ENCODE data around the gene CCDC3.

CCDC3 gene

GRCh38 chr10:13016886-13017285 is 15.4 kb upstream of the CCDC3 start:
- CTCF ChIA-PET: no interaction called here
- DNase-seq (ENCODE audit: extremely low spot score): no peak
- POLR2A ChIA-PET: no interaction called here
- TF ChIP-seq ELF4 (IDR thresholded peaks at IDR 0.05): no peak

DNA sequence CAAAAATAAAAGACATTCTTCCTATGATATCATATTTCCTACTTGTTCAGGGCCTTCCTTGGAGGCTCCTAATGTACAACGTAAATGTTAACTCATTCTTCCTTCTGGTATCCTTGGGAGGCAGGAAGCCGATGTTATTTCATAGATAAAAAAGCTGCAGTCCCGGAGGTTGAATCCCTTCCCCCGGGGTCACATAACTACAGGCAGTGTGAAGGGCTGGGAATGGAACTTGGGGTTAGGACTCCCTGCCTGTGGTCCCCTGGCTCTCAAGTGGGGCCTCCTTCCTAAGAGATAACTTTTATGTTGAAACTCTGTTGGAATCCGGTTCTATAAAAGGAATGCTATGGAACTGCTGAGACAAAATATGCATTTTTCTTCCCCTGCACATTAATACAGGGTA is 14.9 kb upstream of the CCDC3 start:
- POLR2A ChIA-PET: no interaction called here
- no peak for TF ChIP-seq L3MBTL2 (conservative IDR thresholded peaks at IDR 0.05)
- CTCF ChIA-PET: no interaction called here
- DNase-seq (ENCODE audit: extremely low spot score): no peak

DNA sequence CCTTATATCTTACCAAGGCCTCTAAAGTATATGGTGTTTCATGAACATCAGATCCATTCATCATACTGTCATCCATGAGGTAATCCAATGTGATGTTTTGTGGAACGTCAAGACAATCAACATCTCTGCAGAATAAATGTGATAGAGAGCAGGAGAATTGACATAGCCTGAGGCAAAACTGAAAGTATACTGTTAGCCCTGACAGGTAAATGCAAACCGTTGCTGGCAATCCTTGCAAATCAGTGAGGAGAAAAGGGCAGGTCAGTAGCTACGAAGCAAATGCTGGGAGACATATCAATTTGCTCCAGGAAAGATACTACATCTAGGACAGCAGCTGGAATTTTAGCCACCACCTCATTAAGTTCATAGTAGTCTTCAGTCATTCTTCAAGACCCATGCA is 4.5 kb upstream of the CCDC3 start:
- POLR2A ChIA-PET: no interaction called here
- DNase-seq (ENCODE audit: extremely low spot score): no peak
- TF ChIP-seq TARDBP (IDR thresholded peaks at IDR 0.05) (no peak), FOXK2 (IDR thresholded peaks at IDR 0.05) (no peak), ZNF384 (IDR thresholded peaks at IDR 0.05) (no peak), SP1 (IDR thresholded peaks at IDR 0.05) (no peak)
- CTCF ChIA-PET: interaction anchor here (0.6 kb wide), 1 partner anchor 118 kb away, joined by 4 read pairs; no protein-coding TSS in a partner anchor

DNA sequence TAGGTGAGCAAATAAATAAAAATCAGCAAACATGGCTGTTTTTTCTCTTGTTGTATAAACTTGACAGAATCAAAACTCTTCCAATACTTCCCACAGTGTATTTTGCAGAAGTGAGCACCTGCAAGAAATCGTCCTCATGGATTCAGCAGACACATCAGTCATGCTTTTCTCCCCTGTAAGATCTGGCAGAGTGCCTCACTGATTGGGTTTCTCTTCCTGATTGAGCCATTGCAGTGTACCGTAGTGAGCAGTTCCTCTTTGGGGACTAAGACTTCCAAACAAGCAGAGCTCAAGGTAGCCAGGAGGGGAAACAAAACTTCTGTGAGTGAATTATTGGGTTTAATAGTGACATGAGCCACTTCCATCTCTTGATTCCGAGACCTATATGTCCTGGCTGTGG is 2.2 kb upstream of the CCDC3 start:
- TF ChIP-seq ARNT (IDR thresholded peaks at IDR 0.05) (no peak), NFRKB (IDR thresholded peaks at IDR 0.05) (no peak), FOXM1 (IDR thresholded peaks at IDR 0.05; ENCODE audit: borderline replicate concordance) (no peak), L3MBTL2 (conservative IDR thresholded peaks at IDR 0.05) (no peak), FOXK2 (IDR thresholded peaks at IDR 0.05) (no peak), CTBP1 (IDR thresholded peaks at IDR 0.05; ENCODE audit: borderline replicate concordance) (no peak), ELF4 (IDR thresholded peaks at IDR 0.05) (no peak), SUZ12 (IDR thresholded peaks at IDR 0.05) (no peak), BHLHE40 (IDR thresholded peaks at IDR 0.05; ENCODE audit: borderline replicate concordance) (no peak), ZNF384 (IDR thresholded peaks at IDR 0.05) (no peak), FOXA1 (IDR thresholded peaks at IDR 0.05) (no peak), PKNOX1 (IDR thresholded peaks at IDR 0.05) (no peak), LEF1 (IDR thresholded peaks at IDR 0.05; ENCODE audit: borderline replicate concordance) (no peak), SP1 (IDR thresholded peaks at IDR 0.05) (no peak), TARDBP (IDR thresholded peaks at IDR 0.05) (no peak)
- DNase-seq (ENCODE audit: extremely low spot score): no peak
- CTCF ChIA-PET: no interaction called here
- POLR2A ChIA-PET: no interaction called here

DNA sequence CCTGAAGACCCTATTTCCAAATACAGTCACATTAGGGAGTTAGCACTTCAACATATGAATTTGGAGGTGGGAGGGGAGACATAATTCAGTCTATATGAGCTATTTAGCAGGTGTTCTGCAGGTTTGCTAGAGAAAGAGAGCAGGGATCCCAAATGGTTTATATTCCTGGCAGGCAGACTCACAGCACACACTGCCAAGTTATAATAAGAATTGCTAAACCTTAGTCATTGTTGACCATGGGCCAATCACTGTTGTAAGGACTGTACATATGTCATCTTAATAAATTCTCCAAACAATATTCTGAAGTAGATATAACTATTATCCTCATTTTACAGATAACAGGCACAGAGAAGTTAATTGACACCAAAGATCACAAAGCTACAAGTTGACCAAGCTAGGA is 1.5 kb upstream of the CCDC3 start:
- no peak for DNase-seq (ENCODE audit: extremely low spot score)
- ChIA-PET POLR2A (no interaction called here), CTCF (no interaction called here)
- TF ChIP-seq SUZ12 (IDR thresholded peaks at IDR 0.05) (no peak), FOXA1 (IDR thresholded peaks at IDR 0.05) (no peak), LEF1 (IDR thresholded peaks at IDR 0.05; ENCODE audit: borderline replicate concordance) (no peak), FOXM1 (IDR thresholded peaks at IDR 0.05; ENCODE audit: borderline replicate concordance) (no peak)

GRCh38 chr10:13001887-13002212 is 337 bp upstream of the CCDC3 start:
- DNase-seq (ENCODE audit: extremely low spot score): no peak
- ChIA-PET CTCF (interaction anchor here (1.5 kb wide), 1 partner anchor 14 kb away, joined by 3 read pairs; no protein-coding TSS in a partner anchor), POLR2A (interaction anchor here (0.7 kb wide), 1 partner anchor 51 kb away, joined by 4 read pairs; no protein-coding TSS in a partner anchor)
- no peak for TF ChIP-seq TARDBP (IDR thresholded peaks at IDR 0.05)
- no peak for TF ChIP-seq SUZ12 (IDR thresholded peaks at IDR 0.05)
- no peak for TF ChIP-seq BHLHE40 (IDR thresholded peaks at IDR 0.05; ENCODE audit: borderline replicate concordance)
- TF ChIP-seq CTBP1 (IDR thresholded peaks at IDR 0.05; ENCODE audit: borderline replicate concordance): no peak
- TF ChIP-seq FOXM1 (IDR thresholded peaks at IDR 0.05; ENCODE audit: borderline replicate concordance): no peak
- TF ChIP-seq L3MBTL2 (conservative IDR thresholded peaks at IDR 0.05): no peak
- TF ChIP-seq FOXA1 (IDR thresholded peaks at IDR 0.05): no peak
- no peak for TF ChIP-seq ELF4 (IDR thresholded peaks at IDR 0.05)
- no peak for TF ChIP-seq FOXK2 (IDR thresholded peaks at IDR 0.05)
- no peak for TF ChIP-seq SP1 (IDR thresholded peaks at IDR 0.05)
- TF ChIP-seq ZNF384 (IDR thresholded peaks at IDR 0.05): no peak
- TF ChIP-seq NFRKB (IDR thresholded peaks at IDR 0.05): no peak
- no peak for TF ChIP-seq HDGF (IDR thresholded peaks at IDR 0.05; ENCODE audit: borderline replicate concordance)
- TF ChIP-seq ARNT (IDR thresholded peaks at IDR 0.05): no peak
- no peak for TF ChIP-seq LEF1 (IDR thresholded peaks at IDR 0.05; ENCODE audit: borderline replicate concordance)
- no peak for TF ChIP-seq PKNOX1 (IDR thresholded peaks at IDR 0.05)

- TF ChIP-seq SUZ12 (IDR thresholded peaks at IDR 0.05) (no peak), CTBP1 (IDR thresholded peaks at IDR 0.05; ENCODE audit: borderline replicate concordance) (no peak), PKNOX1 (IDR thresholded peaks at IDR 0.05) (no peak), FOXK2 (IDR thresholded peaks at IDR 0.05) (no peak)
- POLR2A ChIA-PET: no interaction called here
- DNase-seq (ENCODE audit: extremely low spot score): no peak
- CTCF ChIA-PET: no interaction called here
Observed at GRCh38 chr10:13000431-13000830, 1.1 kb downstream of the CCDC3 start.

DNA sequence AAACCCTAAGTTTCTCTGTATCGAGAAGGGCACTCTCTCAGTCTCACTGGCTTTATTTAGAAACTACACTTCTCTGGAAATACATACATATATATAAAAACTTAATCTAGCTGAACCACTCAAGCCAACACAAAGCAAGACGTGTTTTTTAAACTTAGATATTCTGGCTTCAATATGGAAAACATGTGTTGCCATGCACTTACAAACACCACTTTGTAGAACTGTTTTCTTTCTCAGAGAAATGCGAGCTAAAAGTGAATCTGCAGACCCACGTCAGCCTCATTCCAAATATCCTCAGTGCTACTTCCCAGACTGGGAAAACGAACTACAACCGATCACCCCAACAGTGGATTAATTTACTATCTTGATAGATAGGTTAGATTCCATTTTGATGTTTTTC is 1.7 kb downstream of the CCDC3 start:
- ChIA-PET CTCF (no interaction called here), POLR2A (no interaction called here)
- TF ChIP-seq FOXK2 (IDR thresholded peaks at IDR 0.05): no peak
- no peak for DNase-seq (ENCODE audit: extremely low spot score)

Data from HEK293T (cell line).